H1 (cell line): ENCODE results near the gene CPT1A. TPM values are rescaled to one million over a fixed set of nuclear protein-coding genes. Genes with fewer than 3 reads are reported as not detected.

Experiments used
- CTCF ChIA-PET: fragments of 300-600 bp; sonication (Branson Sonifier 250); formaldehyde crosslinking; loops from one replicate; lab custom pipeline; 2021; ENCODE audit not compliant: partially characterized antibody; lab: Charles Lee
- POLR2A ChIA-PET: fragments of 300-600 bp; sonication (Branson Sonifier 250); formaldehyde crosslinking; loops from one replicate; lab custom pipeline; 2021; ENCODE audit warnings: inconsistent platforms; ENCODE audit not compliant: partially characterized antibody; lab: Charles Lee
- DNase-seq, 2 experiments: peaks; one replicate each; pipeline versions ENCODE4 v3.0.0 to v3.0.0-alpha.2; 2010 to 2022; ENCODE audit warnings: low spot score in 2 of 2, low read depth in 1 of 2, mixed read lengths in 1 of 2
- FAIRE-seq: peaks from 2 replicates; lab custom pipeline; 2011; peaks lifted over from hg19 to GRCh38; lab: Jason Lieb, UNC
- H2AFZ ChIP-seq: 2 replicates; pipeline ENCODE4 v1.8.1; 2012; ENCODE audit warnings: low read length, inconsistent platforms
- H2AK5ac ChIP-seq: 2 replicates; pipeline ENCODE4 v1.6.1; 2013; ENCODE audit warnings: low read depth, low read length
- H2BK120ac ChIP-seq: replicated peaks from 2 replicates; pipeline ENCODE3; 2013; ENCODE audit warnings: low read depth, low read length, inconsistent platforms
- H2BK12ac ChIP-seq: 2 replicates; pipeline ENCODE4 v1.6.1; 2013; ENCODE audit warnings: low read depth, low read length
- H2BK15ac ChIP-seq: 2 replicates; pipeline ENCODE4 v1.6.1; 2013; ENCODE audit warnings: low read length
- H2BK20ac ChIP-seq: 2 replicates; pipeline ENCODE4 v1.6.1; 2013; ENCODE audit warnings: low read length
- H2BK5ac ChIP-seq: 2 replicates; pipeline ENCODE4 v1.6.1; 2013; ENCODE audit warnings: low read depth, low read length
- H3K14ac ChIP-seq: 2 replicates; pipeline ENCODE4 v1.6.1; 2013; ENCODE audit warnings: inconsistent platforms; ENCODE audit not compliant: insufficient read length
- H3K18ac ChIP-seq: 2 replicates; pipeline ENCODE4 v1.6.1; 2013; ENCODE audit warnings: low read length; ENCODE audit errors: extremely low read depth
- H3K23ac ChIP-seq: 2 replicates; pipeline ENCODE4 v1.6.1; 2013; ENCODE audit warnings: inconsistent platforms; ENCODE audit not compliant: insufficient read length
- H3K23me2 ChIP-seq: 2 replicates; pipeline ENCODE4 v1.6.1; 2013; ENCODE audit warnings: low read depth, low read length
- H3K27ac ChIP-seq: 2 replicates; pipeline ENCODE4 v1.6.1; 2011; ENCODE audit warnings: low read depth, low read length, inconsistent platforms
- H3K27me3 ChIP-seq, 4 experiments: replicated peaks in 1 of 4; 1 replicate in 1 of 4; 2 replicates in 3 of 4; pipeline versions ENCODE4 v1.6.1 to v1.8.1; 2011 to 2013; ENCODE audit warnings: low read length in 3 of 4, mild to moderate bottlenecking in 3 of 4, inconsistent platforms in 2 of 4, mixed read lengths in 2 of 4, moderate library complexity in 1 of 4; ENCODE audit not compliant: control insufficient read depth in 3 of 4, insufficient read depth in 3 of 4; ENCODE audit errors: extremely low read depth in 1 of 4
- H3K36me3 ChIP-seq, 4 experiments: 2 replicates each; pipeline versions ENCODE4 v1.6.1 to v1.8.1; 2011 to 2013; ENCODE audit warnings: mild to moderate bottlenecking in 4 of 4, low read length in 3 of 4, moderate library complexity in 2 of 4, control low read depth in 1 of 4, inconsistent platforms in 1 of 4; ENCODE audit not compliant: insufficient read depth in 4 of 4, control insufficient read depth in 2 of 4
- H3K4ac ChIP-seq: replicated peaks from 2 replicates; pipeline ENCODE3; 2013; ENCODE audit warnings: low read length, low read depth, mixed read lengths, inconsistent platforms; ENCODE audit not compliant: insufficient read length
- H3K4me1 ChIP-seq, 4 experiments: replicated peaks in 1 of 4; 1 replicate in 1 of 4; 2 replicates in 3 of 4; pipeline versions ENCODE4 v1.6.1 to v1.8.1; 2011 to 2013; ENCODE audit warnings: low read length in 3 of 4, inconsistent platforms in 2 of 4, mixed read lengths in 1 of 4; ENCODE audit not compliant: insufficient read depth in 4 of 4, control insufficient read depth in 3 of 4
- H3K4me2 ChIP-seq, 2 experiments: 2 replicates each; pipeline versions ENCODE4 v1.6.1 to v1.8.1; 2011 to 2013; ENCODE audit warnings: low read depth in 2 of 2, low read length in 2 of 2, control low read depth in 1 of 2, inconsistent platforms in 1 of 2, mild to moderate bottlenecking in 1 of 2; ENCODE audit not compliant: insufficient read depth in 1 of 2
- H3K4me3 ChIP-seq, 4 experiments: fragments of 200-600, 300-600 bp in 1 of 4; sonication (generic), shearing (Covaris generic), sonication (Bioruptor Twin) in 1 of 4; 2 replicates each; pipeline versions ENCODE4 v1.5.1 to v1.8.1; 2011 to 2016; ENCODE audit warnings: low read length in 4 of 4, low read depth in 3 of 4, control low read depth in 2 of 4, inconsistent platforms in 2 of 4, mild to moderate bottlenecking in 2 of 4, mixed read lengths in 1 of 4, moderate library complexity in 1 of 4; ENCODE audit not compliant: insufficient read depth in 2 of 4; ENCODE audit errors: extremely low read depth in 1 of 4
- H3K56ac ChIP-seq: replicated peaks from 2 replicates; pipeline ENCODE3; 2013; ENCODE audit warnings: low read depth, mild to moderate bottlenecking, mixed read lengths, low read length, inconsistent platforms; ENCODE audit not compliant: insufficient read length
- H3K79me1 ChIP-seq: 2 replicates; pipeline ENCODE4 v1.6.1; 2013; ENCODE audit warnings: low read depth, low read length, control low read depth
- H3K79me2 ChIP-seq, 2 experiments: 2 replicates each; pipeline versions ENCODE4 v1.6.1 to v1.8.1; 2012 to 2013; ENCODE audit warnings: low read length in 2 of 2, mild to moderate bottlenecking in 2 of 2, inconsistent platforms in 1 of 2; ENCODE audit not compliant: insufficient read depth in 2 of 2, control insufficient read depth in 1 of 2
- H3K9ac ChIP-seq, 4 experiments: replicated peaks in 1 of 4; 1 replicate in 1 of 4; 2 replicates in 3 of 4; pipeline versions ENCODE4 v1.6.1 to v1.8.1; 2011 to 2013; ENCODE audit warnings: low read depth in 3 of 4, low read length in 3 of 4, control low read depth in 2 of 4, mild to moderate bottlenecking in 2 of 4, moderate library complexity in 2 of 4, inconsistent platforms in 1 of 4; ENCODE audit errors: extremely low read depth in 1 of 4
- H3K9me3 ChIP-seq, 2 experiments: 2 replicates each; pipeline versions ENCODE4 v1.6.1 to v1.8.1; 2012 to 2013; ENCODE audit warnings: mild to moderate bottlenecking in 2 of 2, moderate library complexity in 2 of 2, control low read depth in 1 of 2, inconsistent platforms in 1 of 2, low read depth in 1 of 2, low read length in 1 of 2, mixed read lengths in 1 of 2; ENCODE audit not compliant: insufficient read depth in 2 of 2
- H4K20me1 ChIP-seq, 2 experiments: replicated peaks in 1 of 2; 2 replicates each; pipeline versions ENCODE3 to v1.8.1; 2011 to 2013; ENCODE audit warnings: inconsistent platforms in 2 of 2, low read length in 2 of 2, mild to moderate bottlenecking in 1 of 2; ENCODE audit not compliant: insufficient read depth in 2 of 2, control insufficient read depth in 1 of 2
- H4K5ac ChIP-seq: 2 replicates; pipeline ENCODE4 v1.6.1; 2013; ENCODE audit warnings: low read length, low read depth, mixed read lengths, inconsistent platforms; ENCODE audit not compliant: insufficient read length
- H4K8ac ChIP-seq: 2 replicates; pipeline ENCODE4 v1.8.0; 2013; ENCODE audit warnings: mild to moderate bottlenecking, moderate library complexity, low read length, inconsistent platforms; ENCODE audit not compliant: insufficient read depth; ENCODE audit errors: extremely low read depth
- H4K91ac ChIP-seq: replicated peaks from 2 replicates; pipeline ENCODE3; 2013; ENCODE audit warnings: low read length, mixed read lengths, inconsistent platforms; ENCODE audit not compliant: insufficient read length
- ATF3 ChIP-seq: IDR thresholded peaks from 2 replicates; pipeline ENCODE4 v1.6.1; 2011; ENCODE audit warnings: low read depth, mild to moderate bottlenecking, low read length; ENCODE audit not compliant: insufficient read depth
- BACH1 ChIP-seq: IDR thresholded peaks from 2 replicates; pipeline ENCODE4 v1.6.1; 2012; ENCODE audit warnings: low read length, improper control_type of control experiment
- CBX5 ChIP-seq: fragments of 300-800, 300-1000 bp; sonication (generic); IDR thresholded peaks from 2 replicates; pipeline ENCODE4 v1.7.1; 2016; ENCODE audit warnings: antibody characterized with exemption, low read length, low read depth
- CREB1 ChIP-seq: IDR thresholded peaks from 2 replicates; pipeline ENCODE4 v1.6.1; 2012; ENCODE audit warnings: inconsistent platforms
- E2F6 ChIP-seq: IDR thresholded peaks from 2 replicates; pipeline ENCODE4 v1.6.1; 2012; ENCODE audit warnings: inconsistent platforms
- JUN ChIP-seq: IDR thresholded peaks from 2 replicates; pipeline ENCODE4 v1.6.1; 2011; ENCODE audit warnings: low read depth, mild to moderate bottlenecking, improper control_type of control experiment, low read length
- MAX ChIP-seq: IDR thresholded peaks from 2 replicates; pipeline ENCODE4 v1.6.1; 2012; ENCODE audit warnings: inconsistent platforms
- PHF8 ChIP-seq: fragments of 200-600 bp; sonication (generic); conservative IDR thresholded peaks from 2 replicates; pipeline ENCODE4 v1.7.1; 2012; ENCODE audit warnings: low read depth, mild to moderate bottlenecking, inconsistent platforms, low read length, moderate library complexity
- SRF ChIP-seq: IDR thresholded peaks from 2 replicates; pipeline ENCODE4 v1.6.1; 2011; ENCODE audit warnings: mild to moderate bottlenecking, low read depth, low read length, moderate library complexity
- SUZ12 ChIP-seq: fragments of 200-600 bp; sonication (generic); IDR thresholded peaks from 2 replicates; pipeline ENCODE4 v1.6.1; 2012; ENCODE audit warnings: mild to moderate bottlenecking, inconsistent platforms, low read length, moderate library complexity, mixed read lengths
- YY1 ChIP-seq: IDR thresholded peaks from 2 replicates; pipeline ENCODE4 v1.6.1; 2011; ENCODE audit warnings: low read depth, mild to moderate bottlenecking, low read length
- WGBS, 2 experiments: shearing (Covaris generic) in 1 of 2; methylation state at CpG; one replicate each; pipeline versions ENCODE4 v1.1.6 to v1.1.7; 2013 to 2015; ENCODE audit warnings: low lambda C conversion rate in 2 of 2, mixed read lengths in 2 of 2, inconsistent platforms in 1 of 2, low coverage in 1 of 2, missing lambda C conversion rate in 1 of 2; ENCODE audit not compliant: insufficient replicate concordance in 2 of 2, insufficient coverage in 1 of 2, insufficient read length in 1 of 2; ENCODE audit errors: extremely low coverage in 1 of 2, missing lambda C conversion rate in 1 of 2; 5-methylcytosine and 5-hydroxymethylcytosine counted together
- polyA plus RNA-seq, 7 experiments: library from polyadenylated mRNA; depleted of rRNA in 3 of 7; stranded (reverse) in 5 of 7; unstranded in 2 of 7; fragments of >200 nt in 5 of 7; fragments of 200-250 nt in 2 of 7; gene quantifications; 1 replicate in 5 of 7; 2 replicates in 1 of 7; 4 replicates in 1 of 7; pipeline versions ENCODE4 v1.2.1 to v1.2.3, GENCODE V29; 2011 to 2013; ENCODE audit warnings: missing spikeins in 2 of 7, mixed read lengths in 2 of 7
- total RNA-seq: library from RNA; stranded (reverse); fragmentation: NEBNext Ultra II Directional; extraction: Animal tissue kit (Norgen Biotek cat#: 25700); gene quantifications from 2 replicates; pipeline ENCODE4 v1.2.1, GENCODE V29; 2021

The CPT1A gene
- total and polyA plus RNA-seq, 2 of the 8 experiments (the other 6 are each of a cell fraction or from before 2014, with no cell fraction given) = 2.9 to 12.2 TPM

GRCh38 chr11:68843703-68844312, 2.1 kb upstream of the CPT1A start:
- no peak overlapping the region for H3K4ac ChIP-seq
- FAIRE-seq = no peak
- no peaks in the 10 kb centered on the region for H3K36me3 ChIP-seq
- ChIA-PET CTCF (interaction anchor here (0.6 to 3.4 kb wide), 13 partner anchors 9 to 815 kb away, joined by 3 to 11 read pairs (median 3); no protein-coding TSS in a partner anchor), POLR2A (interaction anchor here (0.9 to 3.2 kb wide), 5 partner anchors 10 to 157 kb away, joined by 3 to 11 read pairs (median 4); no protein-coding TSS in a partner anchor)
- no peaks in the 10 kb centered on the region for H3K79me2 ChIP-seq
- peak; percentile 67 to 85 for DNase-seq
- 6% methylated on average over 41 of the region's 54 CpGs; no CpG with 5 or more reads in 1 of the 2 experiments for WGBS, 2 experiments
- no peak overlapping the region for H2AK5ac ChIP-seq
- H3K9me3 ChIP-seq = no peaks in the 10 kb centered on the region
- no peak overlapping the region for H4K5ac ChIP-seq
- H3K27ac ChIP-seq = no peak overlapping the region
- H2BK20ac ChIP-seq = no peak overlapping the region; the same call in 1 of the 2 replicates
- no peak overlapping the region for H3K56ac ChIP-seq
- H2AFZ ChIP-seq = no peak overlapping the region; the same call in 1 of the 2 replicates
- H4K8ac ChIP-seq = no peak overlapping the region
- H3K18ac ChIP-seq = peak overlapping the region; percentile 51; the same call in 1 of the 2 replicates
- peak overlapping the region; percentile 18 to 55 (median 28); a peak in 7 of 8 replicates for H3K4me3 ChIP-seq
- H3K14ac ChIP-seq = no peak overlapping the region
- H3K79me1 ChIP-seq = no peaks in the 10 kb centered on the region
- peak overlapping the region; percentile 78; the same call in 1 of the 2 replicates for H2BK5ac ChIP-seq
- H4K20me1 ChIP-seq = peaks cover 2 to 5% of the 10 kb centered on the region in 2 experiments
- H3K23ac ChIP-seq = no peak overlapping the region
- peak overlapping the region; percentile 27; the same call in 1 of the 2 replicates for H2BK12ac ChIP-seq
- no peak overlapping the region for H2BK120ac ChIP-seq
- peak overlapping the region; percentile 73 for H4K91ac ChIP-seq
- no peak overlapping the region for H3K9ac ChIP-seq
- no peak overlapping the region for H2BK15ac ChIP-seq
- peaks cover 3 to 12% (median 7%) of the 10 kb centered on the region in 4 experiments; a peak in 6 of 7 replicates for H3K4me1 ChIP-seq
- peaks cover 27 to 66% (median 53%) of the 10 kb centered on the region in 4 experiments for H3K27me3 ChIP-seq
- H3K4me2 ChIP-seq = peak overlapping the region; percentile 46 to 75
- peaks cover 25% of the 10 kb centered on the region; the same call in 1 of the 2 replicates for H3K23me2 ChIP-seq
- TF ChIP-seq E2F6 = peak; percentile 76
- no peak for TF ChIP-seq JUN
- 0 out of 2 replicates have a peak, but pooled peaks have one; percentile 22 for TF ChIP-seq CREB1
- peak; percentile 59; the same call in 1 of the 2 replicates for TF ChIP-seq SUZ12
- TF ChIP-seq CBX5 = no peak
- TF ChIP-seq PHF8 = no peak
- TF ChIP-seq ATF3 = no peak
- TF ChIP-seq MAX = peak; percentile 72; the same call in 1 of the 2 replicates
- TF ChIP-seq YY1 = no peak
- TF ChIP-seq BACH1 = no peak
- no peak for TF ChIP-seq SRF
